HL-60 (cell line): Measurements from ENCODE around the gene ACVR1.

Source experiments
- DNase-seq, 2 experiments: peaks; one replicate each; pipeline ENCODE4 v3.0.0-alpha.2; 2010 to 2020; ENCODE audit warnings: low read depth in 1 of 2, low spot score in 1 of 2
- H3K27ac ChIP-seq: fragments of 250-450 bp; sonication (Bioruptor Pico); replicated peaks from 2 replicates; pipeline ENCODE4 v1.5.1; 2020; ENCODE audit warnings: mild to moderate bottlenecking, moderate library complexity
- H3K27me3 ChIP-seq: fragments of 250-450 bp; sonication (Bioruptor Pico); 2 replicates; pipeline ENCODE4 v1.5.1; 2021; ENCODE audit warnings: mild to moderate bottlenecking, moderate library complexity; ENCODE audit not compliant: insufficient read depth, poor library complexity, severe bottlenecking
- H3K4me3 ChIP-seq: replicated peaks from 2 replicates; pipeline ENCODE4 v1.5.1; 2011; ENCODE audit warnings: mild to moderate bottlenecking, control low read depth, low read length; ENCODE audit not compliant: insufficient read depth
- CTCF ChIP-seq: IDR thresholded peaks from one replicate; pipeline ENCODE4 v1.5.1; 2011; ENCODE audit warnings: low read length, control low read depth, inconsistent platforms; ENCODE audit not compliant: insufficient read depth
- GABPA ChIP-seq: IDR thresholded peaks from 2 replicates; pipeline ENCODE4 v1.6.1; 2012; ENCODE audit warnings: low read depth
- POLR2AphosphoS5 ChIP-seq: IDR thresholded peaks from 2 replicates; pipeline ENCODE4 v1.6.1; 2012; ENCODE audit warnings: low read depth
- SPI1 ChIP-seq: IDR thresholded peaks from 2 replicates; pipeline ENCODE4 v1.6.1; 2012; ENCODE audit warnings: low read depth, mild to moderate bottlenecking, borderline replicate concordance
- TF ChIP-seq, protein P1 (sequence below): IDR thresholded peaks from 2 replicates; pipeline ENCODE4 v1.6.1; 2012; ENCODE audit warnings: low read depth; ENCODE audit not compliant: insufficient replicate concordance

The ACVR1 gene

GRCh38 chr2:157782057-157782845 is 93.9 kb downstream of the ACVR1 start:
- Histone ChIP-seq H3K27ac (no peak overlapping the region), H3K4me3 (no peak overlapping the region), H3K27me3 (no peaks in the 10 kb centered on the region)
- no peak for DNase-seq
- no peak for TF ChIP-seq CTCF
- TF ChIP-seq POLR2AphosphoS5 = no peak
- no peak for TF ChIP-seq GABPA

DNA sequence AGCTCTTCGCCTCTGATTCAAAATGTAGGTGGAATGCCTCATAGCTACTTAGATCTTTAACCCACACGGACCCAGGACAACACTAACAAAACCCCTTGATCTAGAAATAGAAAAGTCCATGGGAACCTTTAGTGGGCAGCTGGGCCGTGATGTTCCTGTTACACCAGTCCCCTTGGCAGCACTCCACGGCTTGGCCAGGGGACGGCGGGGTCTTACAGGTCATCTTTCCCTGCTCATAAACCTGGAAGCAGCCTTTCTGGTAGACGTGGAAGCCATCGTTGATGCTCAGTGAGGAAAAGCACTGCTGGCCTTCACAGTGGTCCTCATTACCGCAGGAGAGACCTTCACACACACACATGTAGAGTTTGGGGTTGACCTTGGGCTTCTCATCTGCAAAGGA is 95.9 kb downstream of the ACVR1 start:
- TF ChIP-seq, protein P1, sequence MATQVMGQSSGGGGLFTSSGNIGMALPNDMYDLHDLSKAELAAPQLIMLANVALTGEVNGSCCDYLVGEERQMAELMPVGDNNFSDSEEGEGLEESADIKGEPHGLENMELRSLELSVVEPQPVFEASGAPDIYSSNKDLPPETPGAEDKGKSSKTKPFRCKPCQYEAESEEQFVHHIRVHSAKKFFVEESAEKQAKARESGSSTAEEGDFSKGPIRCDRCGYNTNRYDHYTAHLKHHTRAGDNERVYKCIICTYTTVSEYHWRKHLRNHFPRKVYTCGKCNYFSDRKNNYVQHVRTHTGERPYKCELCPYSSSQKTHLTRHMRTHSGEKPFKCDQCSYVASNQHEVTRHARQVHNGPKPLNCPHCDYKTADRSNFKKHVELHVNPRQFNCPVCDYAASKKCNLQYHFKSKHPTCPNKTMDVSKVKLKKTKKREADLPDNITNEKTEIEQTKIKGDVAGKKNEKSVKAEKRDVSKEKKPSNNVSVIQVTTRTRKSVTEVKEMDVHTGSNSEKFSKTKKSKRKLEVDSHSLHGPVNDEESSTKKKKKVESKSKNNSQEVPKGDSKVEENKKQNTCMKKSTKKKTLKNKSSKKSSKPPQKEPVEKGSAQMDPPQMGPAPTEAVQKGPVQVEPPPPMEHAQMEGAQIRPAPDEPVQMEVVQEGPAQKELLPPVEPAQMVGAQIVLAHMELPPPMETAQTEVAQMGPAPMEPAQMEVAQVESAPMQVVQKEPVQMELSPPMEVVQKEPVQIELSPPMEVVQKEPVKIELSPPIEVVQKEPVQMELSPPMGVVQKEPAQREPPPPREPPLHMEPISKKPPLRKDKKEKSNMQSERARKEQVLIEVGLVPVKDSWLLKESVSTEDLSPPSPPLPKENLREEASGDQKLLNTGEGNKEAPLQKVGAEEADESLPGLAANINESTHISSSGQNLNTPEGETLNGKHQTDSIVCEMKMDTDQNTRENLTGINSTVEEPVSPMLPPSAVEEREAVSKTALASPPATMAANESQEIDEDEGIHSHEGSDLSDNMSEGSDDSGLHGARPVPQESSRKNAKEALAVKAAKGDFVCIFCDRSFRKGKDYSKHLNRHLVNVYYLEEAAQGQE = no peak
- TF ChIP-seq SPI1 (no peak), POLR2AphosphoS5 (no peak), GABPA (no peak), CTCF (no peak)
- H3K4me3 ChIP-seq = no peak overlapping the region
- H3K27ac ChIP-seq = no peak overlapping the region
- no peaks in the 10 kb centered on the region for H3K27me3 ChIP-seq
- DNase-seq = no peak

DNA sequence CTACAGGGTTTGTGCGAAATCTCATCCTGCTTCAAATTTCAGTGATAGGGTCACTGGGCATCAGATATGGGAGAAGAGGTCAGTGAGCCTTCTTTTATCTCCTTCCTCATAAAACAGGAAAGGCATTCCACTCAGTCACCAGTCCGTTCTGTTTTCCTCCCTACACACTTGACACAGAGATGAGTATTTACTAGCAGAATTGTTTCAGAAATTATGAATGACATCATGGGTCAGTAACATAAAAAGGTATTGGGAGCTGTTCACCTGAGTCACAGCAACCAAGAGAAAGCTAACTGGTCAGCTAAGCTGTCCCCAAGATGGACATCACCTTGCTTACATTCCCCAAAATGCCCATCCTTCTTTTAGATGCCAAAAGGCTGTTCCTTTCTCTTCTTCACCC is 96.3 kb downstream of the ACVR1 start:
- Histone ChIP-seq H3K4me3 (no peak overlapping the region), H3K27me3 (no peaks in the 10 kb centered on the region), H3K27ac (no peak overlapping the region)
- DNase-seq = no peak
- TF ChIP-seq POLR2AphosphoS5 = no peak
- TF ChIP-seq SPI1 = no peak
- TF ChIP-seq, protein P1 = no peak
- no peak for TF ChIP-seq GABPA
- TF ChIP-seq CTCF = no peak

- H3K27ac ChIP-seq = no peak overlapping the region
- TF ChIP-seq, protein P1 = no peak
- no peak for TF ChIP-seq POLR2AphosphoS5
- no peak for TF ChIP-seq GABPA
- no peak for TF ChIP-seq SPI1
- TF ChIP-seq CTCF = no peak
- no peak for DNase-seq
- no peaks in the 10 kb centered on the region for H3K27me3 ChIP-seq
- H3K4me3 ChIP-seq = no peak overlapping the region
These were observed 98.7 kb downstream of the ACVR1 start for GRCh38 chr2:157777427-157777826.
